Measurements from ENCODE around the gene STX11. TPM values are rescaled to one million over a fixed set of nuclear protein-coding genes. Genes with fewer than 3 reads are reported as not detected.
"Not testable (repeated sequence)": the region's sequence is repeated elsewhere in the genome, so short reads cannot be mapped to it uniquely, and the experiment has no call there.

Gene STX11
- total RNA-seq, 1 donor from 2014 or later = 6.8 TPM

- H3K36me3 ChIP-seq = no peaks in the 10 kb centered on the region
- H3K27me3 ChIP-seq (ENCODE audit: low read depth) = no peaks in the 10 kb centered on the region
- H3K27ac ChIP-seq (replicated peaks) = no peak overlapping the region
- intact Hi-C loops (cut with micrococcal nuclease) = no loop called here
- no peak for TF ChIP-seq CTCF (IDR thresholded peaks at IDR 0.05; ENCODE audit: borderline replicate concordance)
- H3K4me3 ChIP-seq = no peak overlapping the region
- H3K4me1 ChIP-seq = no peaks in the 10 kb centered on the region
- no peak for DNase-seq
- no peaks in the 10 kb centered on the region for H3K9me3 ChIP-seq (replicated peaks)
Observed at GRCh38 chr6:144123836-144124235, 26.5 kb upstream of the STX11 start.

GRCh38 chr6:144127097-144127496 is 23.2 kb upstream of the STX11 start:
- Histone ChIP-seq H3K27me3 (ENCODE audit: low read depth) (no peaks in the 10 kb centered on the region), H3K4me1 (no peaks in the 10 kb centered on the region), H3K4me3 (no peak overlapping the region), H3K36me3 (no peaks in the 10 kb centered on the region), H3K9me3 (replicated peaks) (no peaks in the 10 kb centered on the region), H3K27ac (replicated peaks) (no peak overlapping the region)
- intact Hi-C loops (cut with micrococcal nuclease) = no loop called here
- TF ChIP-seq CTCF (IDR thresholded peaks at IDR 0.05; ENCODE audit: borderline replicate concordance) = no peak
- DNase-seq = no peak

- H3K4me3 ChIP-seq = no peak overlapping the region
- no peaks in the 10 kb centered on the region for H3K4me1 ChIP-seq
- no peak overlapping the region for H3K27ac ChIP-seq (replicated peaks)
- DNase-seq = no peak
- no peak for TF ChIP-seq CTCF (IDR thresholded peaks at IDR 0.05; ENCODE audit: borderline replicate concordance)
- H3K27me3 ChIP-seq (ENCODE audit: low read depth) = no peaks in the 10 kb centered on the region
- H3K9me3 ChIP-seq (replicated peaks) = no peaks in the 10 kb centered on the region
- no peaks in the 10 kb centered on the region for H3K36me3 ChIP-seq
- intact Hi-C loops (cut with micrococcal nuclease) = no loop called here
Observed at GRCh38 chr6:144129469-144129868, 20.8 kb upstream of the STX11 start.

DNA sequence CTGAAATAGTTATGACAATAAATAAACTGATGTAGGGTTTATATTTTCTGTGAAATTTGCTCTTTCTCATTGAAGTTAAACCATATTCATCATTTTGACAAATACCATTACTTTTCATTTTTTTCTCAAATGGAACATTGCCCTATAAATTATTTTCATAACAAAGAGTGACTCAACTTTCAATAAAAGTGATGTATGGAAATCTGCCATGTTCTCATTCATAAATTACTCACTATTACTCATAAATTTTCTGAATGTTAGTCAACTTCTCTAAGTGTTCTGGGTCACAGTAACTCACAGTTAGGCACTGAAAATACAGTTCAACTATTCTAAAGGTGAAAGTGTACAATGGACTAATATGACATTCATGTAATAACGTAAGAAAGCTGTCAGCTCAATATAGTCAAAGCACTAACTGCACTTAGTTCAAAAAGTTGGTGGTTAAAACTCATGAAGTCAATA is 19.0 kb upstream of the STX11 start:
- no peaks in the 10 kb centered on the region for H3K27me3 ChIP-seq (ENCODE audit: low read depth)
- DNase-seq = no peak
- no peak for TF ChIP-seq CTCF (IDR thresholded peaks at IDR 0.05; ENCODE audit: borderline replicate concordance)
- H3K36me3 ChIP-seq = no peaks in the 10 kb centered on the region
- intact Hi-C loops (cut with micrococcal nuclease) = no loop called here
- H3K9me3 ChIP-seq (replicated peaks) = no peaks in the 10 kb centered on the region
- no peaks in the 10 kb centered on the region for H3K4me1 ChIP-seq
- H3K27ac ChIP-seq (replicated peaks) = no peak overlapping the region
- no peak overlapping the region for H3K4me3 ChIP-seq

GRCh38 chr6:144132167-144132690 is 18.1 kb upstream of the STX11 start:
- H3K4me3 ChIP-seq; DNase-seq; H3K27ac ChIP-seq (replicated peaks); H3K9me3 ChIP-seq (replicated peaks); H3K36me3 ChIP-seq; H3K27me3 ChIP-seq (ENCODE audit: low read depth); H3K4me1 ChIP-seq; intact Hi-C loops (cut with micrococcal nuclease): not testable (repeated sequence)

- Histone ChIP-seq H3K9me3 (replicated peaks) (no peaks in the 10 kb centered on the region), H3K4me1 (no peaks in the 10 kb centered on the region), H3K36me3 (no peaks in the 10 kb centered on the region), H3K27ac (replicated peaks) (no peak overlapping the region), H3K4me3 (no peak overlapping the region), H3K27me3 (ENCODE audit: low read depth) (no peaks in the 10 kb centered on the region)
- intact Hi-C loops (cut with micrococcal nuclease) = no loop called here
- no peak for TF ChIP-seq CTCF (IDR thresholded peaks at IDR 0.05; ENCODE audit: borderline replicate concordance)
- DNase-seq = no peak
Observed at GRCh38 chr6:144133225-144133821, 17.0 kb upstream of the STX11 start.

All from left ventricle myocardium inferior (tissue), 1 donor.